ENCODE measurements around the gene AFF3. TPM values are rescaled to one million over a fixed set of nuclear protein-coding genes. Genes with fewer than 3 reads are reported as not detected.
A peak's percentile ranks its signal among the peaks of the same experiment; 100 is the strongest.

AFF3 gene
- total RNA-seq, 1 experiment from 2014 or later = 0.07 TPM

- no peak overlapping the region for H3K4me3 ChIP-seq (ENCODE audit: insufficient read depth, low read depth, low read length)
- H3K27me3 ChIP-seq (ENCODE audit: control insufficient read depth, insufficient read depth, low read length) = no peaks in the 10 kb centered on the region
- no peaks in the 10 kb centered on the region for H3K36me3 ChIP-seq (replicated peaks; ENCODE audit: control insufficient read depth, insufficient read depth, low read length)
- no peak for DNase-seq
Observed at GRCh38 chr2:99841749-99842148, 300.6 kb downstream of the AFF3 start.

- no peaks in the 10 kb centered on the region for H3K36me3 ChIP-seq (replicated peaks; ENCODE audit: control insufficient read depth, insufficient read depth, low read length)
- no peaks in the 10 kb centered on the region for H3K27me3 ChIP-seq (ENCODE audit: control insufficient read depth, insufficient read depth, low read length)
- H3K4me3 ChIP-seq (ENCODE audit: insufficient read depth, low read depth, low read length) = no peak overlapping the region
- DNase-seq = no peak
Observed at GRCh38 chr2:99840831-99841230, 301.6 kb downstream of the AFF3 start.

- DNase-seq = no peak
- Histone ChIP-seq H3K27me3 (ENCODE audit: control insufficient read depth, insufficient read depth, low read length) (no peaks in the 10 kb centered on the region), H3K4me3 (ENCODE audit: insufficient read depth, low read depth, low read length) (no peak overlapping the region), H3K36me3 (replicated peaks; ENCODE audit: control insufficient read depth, insufficient read depth, low read length) (no peaks in the 10 kb centered on the region)
Observed at GRCh38 chr2:99836690-99837605, 305.4 kb downstream of the AFF3 start.

- Histone ChIP-seq H3K36me3 (replicated peaks; ENCODE audit: control insufficient read depth, insufficient read depth, low read length) (no peaks in the 10 kb centered on the region), H3K27me3 (ENCODE audit: control insufficient read depth, insufficient read depth, low read length) (no peaks in the 10 kb centered on the region), H3K4me3 (ENCODE audit: insufficient read depth, low read depth, low read length) (no peak overlapping the region)
- DNase-seq = no peak
Observed at GRCh38 chr2:99834426-99834825, 308.0 kb downstream of the AFF3 start.

GRCh38 chr2:99833586-99834201 lies 308.7 kb downstream of the AFF3 start:
- Histone ChIP-seq H3K4me3 (ENCODE audit: insufficient read depth, low read depth, low read length) (no peak overlapping the region), H3K27me3 (ENCODE audit: control insufficient read depth, insufficient read depth, low read length) (no peaks in the 10 kb centered on the region), H3K36me3 (replicated peaks; ENCODE audit: control insufficient read depth, insufficient read depth, low read length) (no peaks in the 10 kb centered on the region)
- DNase-seq = no peak

GRCh38 chr2:99832926-99833325 lies 309.5 kb downstream of the AFF3 start:
- Histone ChIP-seq H3K36me3 (replicated peaks; ENCODE audit: control insufficient read depth, insufficient read depth, low read length) (no peaks in the 10 kb centered on the region), H3K4me3 (ENCODE audit: insufficient read depth, low read depth, low read length) (no peak overlapping the region), H3K27me3 (ENCODE audit: control insufficient read depth, insufficient read depth, low read length) (no peaks in the 10 kb centered on the region)
- no peak for DNase-seq

GRCh38 chr2:99831772-99832171 lies 310.6 kb downstream of the AFF3 start:
- Histone ChIP-seq H3K4me3 (ENCODE audit: insufficient read depth, low read depth, low read length) (no peak overlapping the region), H3K27me3 (ENCODE audit: control insufficient read depth, insufficient read depth, low read length) (no peaks in the 10 kb centered on the region), H3K36me3 (replicated peaks; ENCODE audit: control insufficient read depth, insufficient read depth, low read length) (no peaks in the 10 kb centered on the region)
- no peak for DNase-seq

- H3K4me3 ChIP-seq (ENCODE audit: insufficient read depth, low read depth, low read length) = no peak overlapping the region
- DNase-seq = no peak
Observed at GRCh38 chr2:99827296-99827999, 314.9 kb downstream of the AFF3 start.

GRCh38 chr2:99825630-99826029 lies 316.8 kb downstream of the AFF3 start:
- Histone ChIP-seq H3K27me3 (ENCODE audit: control insufficient read depth, insufficient read depth, low read length) (no peaks in the 10 kb centered on the region), H3K4me3 (ENCODE audit: insufficient read depth, low read depth, low read length) (no peak overlapping the region), H3K36me3 (replicated peaks; ENCODE audit: control insufficient read depth, insufficient read depth, low read length) (no peaks in the 10 kb centered on the region)
- DNase-seq = no peak

More at GRCh38 chr2:99827296-99827999, 314.9 kb downstream of the AFF3 start:
- no peaks in the 10 kb centered on the region for H3K36me3 ChIP-seq (replicated peaks; ENCODE audit: control insufficient read depth, insufficient read depth, low read length)
- H3K27me3 ChIP-seq (ENCODE audit: control insufficient read depth, insufficient read depth, low read length) = no peaks in the 10 kb centered on the region

GRCh38 chr2:99824758-99825157 lies 317.6 kb downstream of the AFF3 start:
- no peaks in the 10 kb centered on the region for H3K27me3 ChIP-seq (ENCODE audit: control insufficient read depth, insufficient read depth, low read length)
- no peak overlapping the region for H3K4me3 ChIP-seq (ENCODE audit: insufficient read depth, low read depth, low read length)
- no peak for DNase-seq
- H3K36me3 ChIP-seq (replicated peaks; ENCODE audit: control insufficient read depth, insufficient read depth, low read length) = no peaks in the 10 kb centered on the region

GRCh38 chr2:99822474-99823207 lies 319.7 kb downstream of the AFF3 start:
- no peaks in the 10 kb centered on the region for H3K27me3 ChIP-seq (ENCODE audit: control insufficient read depth, insufficient read depth, low read length)
- H3K4me3 ChIP-seq (ENCODE audit: insufficient read depth, low read depth, low read length) = no peak overlapping the region
- no peaks in the 10 kb centered on the region for H3K36me3 ChIP-seq (replicated peaks; ENCODE audit: control insufficient read depth, insufficient read depth, low read length)
- peak; percentile 54 for DNase-seq

GRCh38 chr2:99821984-99822383 lies 320.4 kb downstream of the AFF3 start:
- Histone ChIP-seq H3K36me3 (replicated peaks; ENCODE audit: control insufficient read depth, insufficient read depth, low read length) (no peaks in the 10 kb centered on the region), H3K4me3 (ENCODE audit: insufficient read depth, low read depth, low read length) (no peak overlapping the region)
- DNase-seq = no peak

GRCh38 chr2:99821572-99821971 lies 320.8 kb downstream of the AFF3 start:
- Histone ChIP-seq H3K4me3 (ENCODE audit: insufficient read depth, low read depth, low read length) (no peak overlapping the region), H3K36me3 (replicated peaks; ENCODE audit: control insufficient read depth, insufficient read depth, low read length) (no peaks in the 10 kb centered on the region), H3K27me3 (ENCODE audit: control insufficient read depth, insufficient read depth, low read length) (no peaks in the 10 kb centered on the region)
- no peak for DNase-seq

More at GRCh38 chr2:99821984-99822383, 320.4 kb downstream of the AFF3 start:
- no peaks in the 10 kb centered on the region for H3K27me3 ChIP-seq (ENCODE audit: control insufficient read depth, insufficient read depth, low read length)

- Histone ChIP-seq H3K4me3 (ENCODE audit: insufficient read depth, low read depth, low read length) (no peak overlapping the region), H3K27me3 (ENCODE audit: control insufficient read depth, insufficient read depth, low read length) (no peaks in the 10 kb centered on the region), H3K36me3 (replicated peaks; ENCODE audit: control insufficient read depth, insufficient read depth, low read length) (no peaks in the 10 kb centered on the region)
- no peak for DNase-seq
Observed at GRCh38 chr2:99821039-99821438, 321.4 kb downstream of the AFF3 start.

Data from H7 (cell line).